GM19395 (cell line): Measurements from ENCODE around the gene CEP68.
"Not testable (repeated sequence)": the region's sequence is repeated elsewhere in the genome, so short reads cannot be mapped to it uniquely, and the experiment has no call there.

Source experiments
- ATAC-seq: cut with Tn5 transposase; IDR thresholded peaks from one replicate; pipeline ENCODE4 v1.9.1; 2021; ENCODE audit warnings: mild to moderate bottlenecking, moderate library complexity; ENCODE audit not compliant: unreplicated experiment

CEP68 gene

DNA sequence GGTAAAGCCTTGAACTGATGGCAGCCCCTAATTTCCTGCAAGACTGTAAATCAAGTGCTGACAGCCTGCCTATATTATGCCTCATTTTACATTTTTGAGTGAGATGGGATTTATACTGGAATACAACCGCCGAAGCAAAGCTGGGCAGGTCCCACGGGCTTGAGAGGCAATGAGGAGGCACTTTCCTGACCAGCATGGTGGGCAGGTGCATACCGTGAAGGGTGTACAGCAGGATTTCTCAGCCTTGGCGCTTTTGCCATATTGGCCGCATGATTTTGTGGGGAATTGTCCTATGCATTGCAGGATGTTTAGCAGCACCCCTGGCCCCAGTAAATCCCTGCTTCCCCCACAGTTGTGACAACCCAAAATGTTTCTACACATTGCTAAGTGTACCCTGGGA is 22.8 kb downstream of the CEP68 start:
- no peak for ATAC-seq

DNA sequence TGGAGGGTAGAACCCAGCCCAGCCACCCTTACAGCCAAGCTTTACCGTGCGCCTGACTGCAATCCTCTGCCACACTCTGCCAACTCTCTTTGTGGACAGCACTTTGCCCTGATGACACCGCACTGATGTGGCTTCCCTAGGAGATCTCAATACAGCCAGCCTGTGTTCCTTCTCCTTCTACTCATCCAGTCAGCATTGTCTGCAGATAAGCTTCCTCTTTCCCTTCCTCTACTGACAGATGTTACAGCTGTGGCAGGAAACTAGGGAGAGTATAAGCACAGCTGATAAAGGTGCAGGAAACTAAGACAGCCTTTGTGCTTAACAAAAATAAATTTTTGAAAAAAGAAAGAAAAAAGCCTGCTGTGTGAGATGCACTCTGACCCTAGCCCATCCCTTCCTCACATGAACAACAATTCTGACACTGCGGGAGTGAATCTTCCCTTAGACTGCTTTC is 25.0 kb downstream of the CEP68 start:
- no peak for ATAC-seq

DNA sequence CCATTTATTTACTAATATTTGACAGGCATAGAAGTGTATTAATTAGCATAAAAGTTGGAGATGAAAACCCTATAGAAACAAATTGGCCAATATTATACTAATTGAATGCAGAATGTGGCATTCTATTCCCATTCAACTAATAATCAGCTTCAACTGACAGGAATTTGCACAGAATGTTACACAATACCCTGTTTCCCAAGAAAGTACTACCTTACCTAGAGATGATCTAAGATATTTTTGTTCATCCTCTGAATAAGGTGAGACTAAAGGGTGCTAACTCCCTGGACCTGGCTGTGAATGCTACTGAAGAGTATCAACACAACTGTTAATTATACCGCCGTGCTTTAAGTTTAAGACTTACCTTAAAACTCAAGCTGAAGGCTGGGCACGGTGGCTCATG is 28.9 kb downstream of the CEP68 start:
- no peak for ATAC-seq

DNA sequence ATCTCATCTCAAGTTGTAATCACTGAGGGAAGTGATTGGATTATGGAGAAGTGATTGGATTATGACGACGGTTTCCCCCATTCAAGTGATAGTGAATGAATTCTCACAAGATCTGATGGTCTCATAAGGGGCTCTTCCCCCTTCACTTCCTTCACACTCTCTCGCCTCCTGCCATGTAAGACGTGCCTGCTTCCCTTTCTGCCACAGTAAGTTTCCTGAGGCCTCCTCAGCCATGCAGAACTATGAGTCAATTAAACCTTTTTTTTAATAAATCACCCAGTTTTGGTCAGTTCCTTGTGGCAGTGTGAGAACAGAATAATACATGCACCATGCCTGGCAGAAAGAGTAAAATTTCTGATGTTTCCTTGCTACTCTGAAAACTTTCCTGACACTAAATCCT is 36.6 kb downstream of the CEP68 start:
- ATAC-seq: no peak

DNA sequence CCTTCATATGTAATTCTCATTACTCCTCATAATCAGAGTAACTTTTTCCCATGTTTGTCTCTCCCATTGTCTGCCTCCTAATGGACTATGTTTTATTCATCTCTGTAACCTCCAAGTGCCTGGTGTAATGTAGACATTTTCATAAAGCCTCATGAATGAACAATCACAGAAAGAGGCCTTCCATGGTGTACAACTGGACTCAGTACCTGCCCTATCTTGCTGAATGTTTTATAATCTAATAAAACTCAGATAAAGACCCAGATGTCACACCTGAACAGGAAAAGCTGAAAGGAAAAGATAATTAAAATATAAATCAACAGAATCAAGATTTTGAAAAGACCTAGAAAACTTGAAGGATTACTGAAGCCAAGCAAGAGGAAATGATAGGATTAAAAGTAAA is 37.0 kb downstream of the CEP68 start:
- no peak for ATAC-seq

DNA sequence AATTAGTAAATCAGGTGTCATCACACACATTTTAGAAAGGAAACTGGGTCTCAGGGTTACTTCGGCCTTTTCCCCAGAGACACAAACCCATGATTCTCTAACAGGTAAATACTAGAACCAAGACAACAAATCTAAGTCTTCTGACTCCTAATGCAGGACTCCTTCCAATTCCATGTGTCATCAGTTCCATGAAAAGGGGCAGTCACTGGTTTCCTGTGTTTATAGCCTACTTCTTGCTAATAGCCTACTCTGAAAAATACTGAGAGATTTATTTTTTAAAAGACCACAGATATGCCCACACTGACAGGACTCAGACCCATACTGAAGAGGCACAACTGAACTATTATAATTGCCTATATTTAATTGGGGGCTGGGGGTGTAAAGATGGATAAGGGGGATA is 40.7 kb downstream of the CEP68 start:
- ATAC-seq: no peak

DNA sequence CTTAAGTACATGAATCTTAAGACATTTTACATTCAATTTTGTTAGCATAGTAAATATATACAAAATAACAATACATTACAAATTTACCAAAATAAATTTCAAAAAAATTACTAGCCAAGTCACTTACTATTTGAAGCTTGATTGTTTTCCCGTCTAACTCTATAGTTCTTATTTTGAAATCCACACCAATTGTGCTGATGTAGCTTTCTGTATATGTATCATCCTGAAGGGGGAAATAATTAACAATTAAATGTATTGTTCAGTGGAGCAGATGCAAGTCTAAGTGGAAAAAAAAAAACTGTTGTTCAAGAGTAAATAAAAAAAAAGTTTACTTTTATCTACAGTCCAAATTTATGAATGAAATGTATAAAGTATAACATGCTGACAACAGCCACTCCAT is 41.6 kb downstream of the CEP68 start:
- ATAC-seq: no peak

DNA sequence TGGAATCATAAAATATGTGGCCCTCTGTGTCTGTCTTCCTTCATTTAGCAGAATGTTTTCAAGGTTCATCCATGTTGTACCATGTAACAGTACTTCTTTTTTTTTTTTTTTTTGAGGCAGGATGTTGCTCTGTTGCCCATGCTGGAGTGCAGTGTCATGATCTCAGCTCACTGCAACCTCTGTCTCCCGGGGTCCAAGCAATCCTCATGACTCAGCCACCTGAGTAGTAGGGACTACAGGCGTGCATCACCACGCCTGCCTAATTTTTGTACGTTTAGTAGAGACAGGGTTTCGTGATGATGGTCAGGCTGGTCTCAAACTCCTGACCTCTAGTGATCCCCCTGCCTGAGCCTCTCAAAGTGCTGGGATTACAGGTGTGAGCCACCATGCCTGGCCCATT is 42.5 kb downstream of the CEP68 start:
- ATAC-seq: no peak

DNA sequence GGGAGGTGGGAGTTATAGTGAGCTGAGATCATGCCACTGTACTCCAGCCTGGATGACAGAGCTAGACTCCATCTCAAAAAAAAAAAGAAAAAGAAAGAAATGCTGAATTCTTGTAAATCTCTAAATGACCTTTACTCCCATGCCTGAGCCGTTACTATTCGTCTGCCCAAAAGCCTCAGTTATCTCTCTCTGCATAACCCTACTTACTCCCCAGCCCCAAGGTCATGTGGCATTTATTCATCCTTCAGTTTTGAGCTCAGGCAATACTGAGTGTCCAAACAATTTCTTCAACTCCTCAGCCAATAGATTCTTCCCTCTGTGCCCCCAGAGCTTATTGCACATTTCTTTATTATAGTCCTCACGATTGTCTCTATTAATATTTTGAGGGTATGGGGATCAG is 44.9 kb downstream of the CEP68 start:
- no peak for ATAC-seq

DNA sequence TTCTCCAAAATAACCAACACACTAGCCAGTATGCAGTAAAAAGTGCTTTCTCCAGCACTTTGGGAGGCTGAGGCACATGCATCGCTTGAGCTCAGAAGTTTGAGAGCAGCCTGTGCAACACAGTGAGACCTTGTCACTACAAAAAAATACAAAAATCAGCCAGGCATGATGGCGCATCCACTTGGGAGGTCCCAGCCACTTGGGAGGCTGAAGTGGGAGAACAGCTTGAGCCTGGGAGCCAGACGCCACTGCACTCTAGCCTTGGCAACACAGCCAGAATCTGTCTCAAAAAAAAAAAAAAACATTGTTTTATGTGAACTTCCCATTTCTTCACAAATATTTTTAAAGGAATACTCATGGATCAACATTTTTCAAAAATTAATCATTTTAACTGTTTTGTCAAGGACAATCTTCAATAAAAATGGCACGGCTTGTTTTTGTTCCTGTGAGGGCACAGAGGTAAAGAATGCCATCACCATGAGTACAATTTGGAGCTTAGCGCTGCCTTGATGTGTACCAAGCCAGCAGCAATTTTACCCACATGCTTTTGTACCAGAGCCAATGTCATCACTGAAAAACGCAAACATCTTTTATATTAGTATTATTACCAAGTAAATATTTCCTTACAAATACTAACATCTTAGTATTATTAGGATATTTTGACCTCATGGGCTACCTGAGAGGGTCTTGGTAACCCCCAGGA is 46.9 kb downstream of the CEP68 start:
- ATAC-seq: no peak

DNA sequence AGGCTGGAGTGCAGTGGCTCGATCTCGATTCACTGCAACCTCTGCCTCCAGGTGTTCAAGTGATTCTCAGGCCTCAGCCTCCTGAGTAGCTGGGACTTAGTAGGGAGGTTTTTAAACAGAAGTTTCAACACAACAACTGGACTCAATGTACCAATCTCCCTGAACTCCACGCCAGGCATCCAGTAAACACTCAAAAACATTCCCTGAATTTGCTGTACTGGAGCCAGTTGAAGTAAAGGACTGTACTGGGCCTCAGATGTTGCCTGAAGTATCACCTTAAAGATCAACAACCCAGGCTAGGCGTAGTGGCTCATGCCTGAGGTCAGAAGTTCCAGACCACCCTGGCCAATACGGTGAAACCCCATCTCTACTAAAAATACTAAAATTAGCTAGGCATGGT is 51.3 kb downstream of the CEP68 start:
- ATAC-seq: no peak

DNA sequence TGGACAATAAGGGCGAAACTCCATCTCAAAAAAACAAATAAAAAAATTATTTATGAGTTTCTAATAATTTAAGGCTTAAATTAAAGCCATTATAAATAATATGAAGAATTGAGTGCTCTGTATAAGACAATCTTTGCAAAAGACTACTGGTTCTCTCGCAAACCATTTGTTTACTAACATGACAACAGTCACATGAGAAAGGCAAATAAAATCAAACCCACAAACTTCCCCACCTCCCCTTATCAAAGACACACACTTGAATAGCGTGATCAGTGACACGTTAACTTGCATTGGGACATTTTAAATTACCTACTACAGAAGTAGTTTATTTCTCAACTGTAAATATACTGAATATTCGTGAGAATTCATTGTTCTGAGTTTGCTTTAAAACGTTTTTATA is 52.6 kb downstream of the CEP68 start:
- no peak for ATAC-seq

DNA sequence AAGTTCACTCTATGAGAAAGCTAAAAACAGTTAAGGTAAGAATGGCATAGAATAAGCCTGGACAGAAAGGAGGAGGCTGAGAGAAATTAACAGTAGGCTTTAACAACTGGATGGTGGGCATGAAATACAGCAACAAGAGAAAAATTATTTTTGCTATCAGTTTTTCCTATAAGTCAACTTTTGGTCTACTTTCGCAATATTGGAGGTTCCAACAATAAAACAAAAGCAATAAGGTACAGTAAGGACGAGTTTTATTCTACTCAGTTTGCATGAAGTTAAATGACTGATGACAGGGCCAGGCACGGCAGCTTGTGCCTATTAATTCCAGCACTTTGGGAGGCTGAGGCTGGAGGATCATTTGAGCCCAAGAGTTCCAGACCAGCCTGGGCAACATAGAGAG is 56.4 kb downstream of the CEP68 start:
- no peak for ATAC-seq

DNA sequence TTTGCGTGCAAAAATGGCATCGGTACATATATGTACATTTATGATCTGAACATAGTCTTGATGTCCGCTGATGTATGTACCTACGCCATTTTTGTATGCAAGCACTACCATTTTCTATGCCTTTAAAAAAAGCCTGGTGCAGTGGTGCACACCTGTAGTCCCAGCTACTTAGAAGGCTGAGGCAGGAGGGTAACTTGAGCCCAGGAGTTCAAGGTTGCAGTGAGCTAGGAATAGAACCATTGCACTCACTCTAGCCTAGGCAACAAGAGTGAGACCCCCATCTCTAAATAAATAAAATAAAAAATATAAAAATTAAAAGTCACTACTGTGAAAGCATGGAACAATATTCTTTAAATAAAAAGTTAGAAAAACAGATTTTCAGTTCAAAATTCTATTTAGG is 57.0 kb downstream of the CEP68 start:
- no peak for ATAC-seq

DNA sequence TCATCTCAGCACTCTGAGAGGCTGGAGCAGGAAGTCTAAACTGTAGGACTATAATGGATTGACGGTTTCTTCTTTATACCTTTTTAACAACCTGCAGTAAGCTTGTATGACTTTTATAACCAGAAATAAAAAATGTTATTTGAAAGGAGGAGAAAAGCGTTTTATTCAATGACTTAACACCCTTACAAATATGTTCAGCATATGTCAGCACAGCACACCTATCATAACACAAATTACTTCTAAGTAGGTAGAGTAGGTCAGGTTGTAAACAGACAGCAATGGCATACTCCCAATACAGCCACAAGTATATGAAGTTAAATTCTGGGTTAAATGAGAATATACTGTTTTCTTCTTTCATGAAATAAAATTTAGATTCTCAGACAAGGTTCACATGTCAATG is 57.6 kb downstream of the CEP68 start:
- no peak for ATAC-seq

DNA sequence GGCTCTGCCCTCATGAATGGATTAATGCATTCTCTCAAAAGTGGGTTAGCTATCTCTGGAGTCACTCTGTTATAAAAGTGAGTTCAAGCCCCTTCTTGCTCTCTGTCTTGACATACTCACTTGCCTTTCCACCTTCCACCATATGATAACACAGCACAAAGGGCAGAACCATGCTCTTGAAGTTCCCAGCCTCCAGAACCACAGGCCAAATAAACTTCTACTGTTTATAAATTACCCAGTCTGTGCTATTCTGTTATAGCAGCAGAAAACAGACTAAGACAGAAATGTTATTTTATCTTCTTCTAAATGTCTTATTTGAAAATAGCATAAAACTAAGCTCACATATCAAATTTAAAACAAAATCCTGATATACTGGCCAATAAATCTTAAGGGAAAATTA is 58.7 kb downstream of the CEP68 start:
- no peak for ATAC-seq

DNA sequence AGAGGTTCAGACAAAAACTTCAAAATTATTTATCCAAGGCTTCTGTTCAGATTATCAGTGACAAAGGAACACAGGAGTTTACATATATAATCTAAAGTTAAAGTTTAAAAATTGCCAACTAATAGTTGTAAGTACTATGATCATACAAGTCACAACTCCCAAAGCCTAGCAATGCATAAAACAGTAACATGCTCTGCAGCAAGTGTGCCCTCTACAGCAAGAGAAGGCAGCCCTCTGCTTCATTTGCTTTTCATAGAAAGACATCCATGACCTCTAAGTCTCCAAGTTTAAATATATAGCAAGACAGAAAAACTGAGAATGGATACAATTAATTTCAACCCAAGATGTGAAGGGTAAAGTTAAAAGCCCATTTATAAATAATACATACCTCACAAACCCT is 60.4 kb downstream of the CEP68 start:
- no peak for ATAC-seq

DNA sequence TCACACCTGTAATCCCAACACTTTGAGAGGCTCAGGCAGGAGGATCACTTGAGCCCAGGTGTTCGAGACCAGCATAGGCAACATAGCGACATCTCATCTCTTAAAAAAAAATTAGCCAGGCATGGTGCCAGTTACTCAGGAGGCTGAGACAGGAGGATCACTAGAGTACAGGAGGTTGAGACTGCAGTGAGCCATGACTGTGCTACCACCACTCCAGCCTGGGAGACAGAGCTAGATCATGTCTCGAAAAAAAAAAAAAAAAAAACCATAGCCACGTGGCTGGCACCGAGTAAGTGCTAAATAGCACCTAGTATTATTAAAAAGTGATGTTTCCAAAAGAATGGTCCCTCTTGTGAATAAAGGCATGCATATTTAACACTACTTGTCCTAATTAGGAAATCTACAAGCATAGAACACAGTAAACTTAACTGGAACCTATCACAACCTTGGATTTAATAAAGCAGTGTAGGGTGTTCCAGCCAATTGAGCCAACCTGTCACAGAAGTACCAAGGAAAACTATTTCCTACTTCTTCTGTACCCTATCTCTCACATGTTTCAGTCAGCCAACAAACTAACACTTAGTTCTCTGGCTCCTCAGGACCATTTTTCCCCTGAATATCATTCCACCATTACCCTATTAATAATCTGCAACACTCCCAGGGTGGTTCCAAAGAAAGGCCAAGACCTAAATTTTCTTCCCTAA is 64.9 kb downstream of the CEP68 start:
- ATAC-seq: no peak

DNA sequence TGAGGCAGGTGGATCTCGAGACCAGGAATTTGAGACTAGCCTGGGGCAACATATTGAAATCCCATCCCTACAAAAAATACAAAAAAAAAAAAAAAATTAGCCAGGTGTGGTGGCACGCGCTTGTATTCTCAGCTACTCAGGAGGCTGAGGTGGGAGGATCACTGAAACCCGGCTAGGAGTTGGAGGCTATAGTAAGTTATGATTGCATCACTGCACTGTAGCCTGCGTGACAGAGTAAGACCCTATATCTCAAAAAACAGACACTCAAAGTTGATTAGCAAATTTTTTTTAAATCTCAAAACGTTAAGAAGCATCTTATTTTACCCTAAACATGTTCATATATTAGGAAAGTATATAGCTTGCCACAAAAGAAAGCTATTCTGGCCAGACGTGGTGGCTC is 66.1 kb downstream of the CEP68 start:
- ATAC-seq: no peak

DNA sequence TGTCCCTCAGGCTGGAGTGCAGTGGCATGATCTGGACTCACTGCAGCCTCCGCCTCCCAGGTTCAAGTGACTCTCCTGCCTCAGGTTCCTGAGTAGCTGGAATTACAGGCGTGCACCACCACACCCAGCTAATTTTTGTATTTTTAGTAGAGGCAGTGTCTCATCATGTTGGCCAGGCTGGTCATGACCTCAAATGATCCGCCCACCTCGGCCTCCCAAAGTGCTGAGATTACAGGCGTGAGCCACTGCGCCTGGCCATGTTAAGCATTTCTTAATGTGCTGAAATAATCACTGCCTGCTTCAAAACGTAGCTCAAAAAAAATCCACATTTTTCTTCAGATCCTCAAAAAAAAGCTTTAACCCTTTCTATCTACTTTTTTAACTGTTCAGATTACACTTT is 69.2 kb downstream of the CEP68 start:
- ATAC-seq: not testable (repeated sequence)

DNA sequence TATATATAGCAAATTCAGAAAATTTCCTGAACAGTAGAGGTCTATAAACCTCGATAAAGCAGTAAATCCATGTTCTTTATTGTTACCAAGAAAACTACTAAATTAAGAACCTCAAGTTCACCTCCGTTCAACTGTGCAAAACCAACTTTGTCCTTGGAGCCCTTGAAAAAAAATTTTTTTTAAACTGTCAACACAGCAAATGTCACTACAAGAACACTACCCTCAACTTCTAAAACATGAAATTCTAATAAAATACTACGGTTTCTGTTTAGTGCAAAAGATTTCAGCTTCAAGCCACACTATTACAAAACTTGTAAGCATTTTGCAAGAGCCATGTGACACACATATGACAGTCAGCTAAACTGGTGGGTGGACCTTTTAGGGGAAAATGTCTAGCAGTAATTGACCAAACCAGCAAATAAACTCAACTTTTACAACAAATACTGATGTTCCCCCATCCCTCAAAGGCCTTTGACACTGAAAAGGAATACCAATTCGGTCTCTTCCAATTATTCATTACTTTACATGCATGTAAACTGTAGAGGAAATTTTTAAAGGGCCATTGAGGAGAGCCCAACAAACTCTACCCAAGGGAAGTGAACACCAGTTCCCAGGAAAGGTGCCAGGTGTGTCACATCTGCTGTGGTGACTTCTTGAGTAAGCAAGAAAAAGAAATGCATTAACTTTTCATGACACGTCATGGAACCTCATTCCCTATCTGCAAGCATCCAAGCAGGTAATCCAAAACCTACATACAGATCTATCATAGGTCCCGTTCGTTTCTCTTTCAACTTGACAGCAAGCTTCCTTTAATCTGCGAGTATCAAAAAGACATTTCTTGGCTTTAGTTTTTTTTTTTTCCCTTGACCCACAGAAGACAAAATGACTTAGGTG is 72.3 kb downstream of the CEP68 start:
- no peak for ATAC-seq
